NCI-H446 treated with DMSO at 0.1 percent for 48 hours (cell line): Measurements from ENCODE around the gene SPOCD1.

ENCODE experiments used
- DNase-seq: peaks from one replicate; lab custom pipeline; 2025; lab: John Stamatoyannopoulos, UW

SPOCD1 gene

GRCh38 chr1:31799895-31800673, 15.7 kb downstream of the SPOCD1 start:
- no peak for DNase-seq

DNA sequence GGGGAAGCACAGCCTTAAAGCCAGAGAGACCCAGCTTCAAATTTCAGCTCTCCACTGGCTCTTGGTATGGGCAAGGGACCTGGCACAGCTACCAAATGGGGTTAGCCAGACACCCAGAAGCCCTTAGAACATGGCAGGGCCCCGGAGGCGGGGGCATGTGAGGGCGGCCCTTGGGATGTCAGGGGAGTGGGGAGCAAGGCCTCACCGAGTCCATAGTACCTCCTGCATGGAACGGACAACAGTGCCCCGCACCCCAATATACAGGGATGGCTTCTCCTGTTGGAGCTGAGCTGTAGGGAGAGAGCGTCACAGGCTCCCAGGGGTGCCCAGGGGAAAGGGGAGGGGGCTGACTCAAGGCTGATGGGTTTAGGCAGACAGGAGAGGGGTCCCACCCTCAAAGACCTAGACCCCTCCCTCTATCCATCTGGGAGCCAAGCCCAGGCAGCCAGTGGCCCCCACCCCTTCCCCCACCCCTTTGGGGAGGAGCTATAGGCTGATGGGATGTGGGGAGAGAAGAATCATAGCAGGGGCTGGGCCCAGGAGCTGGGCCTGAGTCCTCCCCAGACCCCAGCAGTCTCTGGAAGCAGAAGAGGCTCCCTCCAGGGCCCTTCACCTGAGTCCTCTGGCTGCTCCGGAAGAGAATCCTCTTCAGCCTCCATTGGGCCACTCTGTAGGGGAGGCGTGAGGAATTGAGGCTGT, 16.5 kb downstream of the SPOCD1 start:
- no peak for DNase-seq

GRCh38 chr1:31798433-31799195, 17.2 kb downstream of the SPOCD1 start:
- no peak for DNase-seq

DNA sequence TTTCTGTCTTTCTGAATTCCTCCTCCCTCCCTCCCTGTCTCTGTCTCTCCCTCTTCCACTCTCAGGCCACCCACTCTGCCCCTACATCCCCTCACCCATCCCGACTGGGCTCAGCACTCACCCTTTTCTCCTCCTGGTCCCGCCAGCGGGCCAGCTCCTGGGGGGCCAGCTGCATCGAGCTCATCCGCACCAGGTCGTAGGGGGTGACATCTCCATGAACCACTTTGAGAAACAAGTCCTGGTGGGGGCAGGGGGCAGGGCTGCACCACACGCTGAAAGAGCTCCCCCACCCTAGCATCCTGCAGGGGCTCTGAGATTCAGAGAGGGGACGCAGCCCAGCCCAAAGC, 17.8 kb downstream of the SPOCD1 start:
- no peak for DNase-seq

DNA sequence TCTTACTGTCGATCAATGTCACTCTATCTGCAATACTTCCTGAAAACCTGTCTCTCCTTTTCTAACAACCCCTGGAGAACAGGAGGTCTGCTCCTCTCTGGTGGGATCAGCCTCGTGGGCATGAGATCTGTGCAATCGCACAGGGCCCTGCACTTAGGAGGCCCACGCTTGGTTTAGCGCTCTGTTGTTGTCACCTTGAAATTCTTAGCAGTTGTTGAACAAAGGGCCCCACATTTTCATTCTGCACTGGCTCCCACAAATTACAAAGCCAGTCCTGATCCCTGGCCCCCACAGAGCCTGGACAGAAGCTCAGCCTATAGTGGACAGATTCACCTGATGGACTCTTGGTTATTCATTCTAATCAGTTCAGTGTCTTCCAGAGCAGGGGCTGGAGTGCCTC, 18.6 kb downstream of the SPOCD1 start:
- no peak for DNase-seq

- no peak for DNase-seq
Observed at GRCh38 chr1:31796707-31797106, 19.1 kb downstream of the SPOCD1 start.

DNA sequence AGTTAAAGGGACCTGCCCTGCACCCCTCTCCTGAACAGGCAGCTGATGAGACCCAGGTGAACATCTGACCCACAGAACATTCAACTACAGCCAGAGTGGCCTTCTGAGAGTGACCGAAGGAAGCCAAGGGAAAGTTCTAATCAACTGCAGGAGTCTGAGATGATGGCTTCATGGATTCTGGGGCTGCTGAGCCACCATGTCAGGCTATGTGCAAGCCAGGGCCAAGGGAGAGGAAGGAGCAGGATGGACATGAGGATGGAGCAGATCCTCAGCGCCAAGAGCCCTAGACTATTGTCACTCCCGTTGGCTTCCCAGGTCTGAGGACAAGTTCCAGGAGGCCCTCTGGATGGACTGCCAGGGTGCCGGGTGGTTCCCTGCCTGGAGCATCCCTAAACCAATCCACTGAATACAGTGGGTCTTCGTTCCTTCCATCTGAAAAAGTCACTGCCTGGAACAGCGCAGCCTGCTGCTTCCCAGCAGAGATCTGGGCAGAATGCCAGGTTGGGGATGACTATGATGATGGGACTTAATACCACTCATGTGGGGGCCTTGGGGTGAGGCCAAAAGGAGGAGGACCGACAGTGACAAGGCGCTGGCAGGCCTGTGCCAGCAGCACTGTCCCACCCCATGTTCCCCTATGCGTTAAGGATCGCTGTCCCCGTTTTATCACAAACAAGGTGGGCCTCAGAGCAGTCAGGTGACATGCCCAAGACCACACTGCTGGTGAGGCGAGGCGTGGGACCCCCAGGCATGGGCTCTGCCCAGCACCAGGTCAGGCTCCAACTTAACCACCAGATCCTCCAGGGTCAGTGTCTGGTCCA, 19.8 kb downstream of the SPOCD1 start:
- DNase-seq = peak; percentile 62

DNA sequence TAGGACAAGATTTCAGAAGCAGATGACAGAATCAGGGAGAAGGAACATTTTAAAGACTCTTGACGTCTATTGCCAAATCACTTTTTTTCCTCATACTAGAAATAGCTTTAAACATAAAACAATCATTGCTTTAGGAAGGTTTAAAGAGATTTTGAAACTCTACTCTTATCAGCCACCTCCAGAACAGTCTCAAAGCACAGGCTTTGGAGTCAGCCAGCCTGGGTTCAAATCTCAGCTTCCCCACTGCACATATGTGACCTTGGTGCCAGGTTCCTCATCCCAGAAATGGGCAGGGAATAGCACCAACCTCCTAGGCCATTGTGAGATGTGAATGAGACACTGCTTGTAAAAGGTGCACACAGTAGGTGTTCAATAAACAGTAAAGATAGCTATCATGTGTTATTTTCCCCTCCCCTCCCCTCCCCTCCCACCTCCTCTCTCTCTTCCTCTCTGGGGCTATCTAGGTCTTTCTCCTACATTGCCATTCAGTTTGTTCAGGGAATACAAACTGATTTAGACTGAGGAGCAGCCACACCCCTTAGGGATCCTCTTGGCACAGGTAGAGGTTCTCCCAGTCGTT, 20.6 kb downstream of the SPOCD1 start:
- DNase-seq = no peak

DNA sequence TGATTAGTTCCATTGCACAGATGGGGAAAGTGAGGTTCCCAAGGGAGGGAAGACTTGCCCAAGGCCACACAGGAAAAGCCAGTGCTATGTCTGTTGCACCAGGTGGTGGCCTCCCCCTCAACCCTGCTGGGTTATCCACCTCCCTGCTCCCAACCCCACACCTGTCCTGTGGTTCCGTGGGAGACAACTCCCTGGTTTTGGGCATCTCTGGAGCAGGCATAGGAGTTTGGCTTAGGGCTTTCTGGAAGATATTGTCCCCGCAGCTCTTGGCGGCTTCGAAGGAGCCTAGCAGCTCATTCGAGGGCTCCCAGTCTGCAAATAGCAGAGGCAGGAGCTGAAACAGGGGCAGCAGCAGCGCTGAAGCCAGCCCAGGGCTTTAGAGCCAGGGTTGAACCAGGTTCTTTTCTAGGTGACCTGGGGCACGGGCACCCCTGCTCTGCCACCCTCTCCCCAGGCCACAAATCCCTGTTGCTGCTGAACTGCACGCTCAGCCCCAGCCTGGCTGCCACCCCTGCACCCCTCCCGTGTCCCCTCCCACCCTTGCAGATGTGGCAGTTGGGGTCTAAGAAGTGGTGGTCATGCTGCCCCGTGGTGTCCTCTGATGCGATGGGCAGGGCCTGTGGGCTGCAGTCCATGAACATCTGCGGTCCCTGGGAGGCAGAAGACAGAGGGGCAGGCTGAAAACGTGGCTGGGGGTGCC, 22.1 kb downstream of the SPOCD1 start:
- DNase-seq = no peak

GRCh38 chr1:31793086-31793485, 22.7 kb downstream of the SPOCD1 start:
- no peak for DNase-seq

GRCh38 chr1:31792541-31792940, 23.3 kb downstream of the SPOCD1 start:
- DNase-seq = no peak

DNA sequence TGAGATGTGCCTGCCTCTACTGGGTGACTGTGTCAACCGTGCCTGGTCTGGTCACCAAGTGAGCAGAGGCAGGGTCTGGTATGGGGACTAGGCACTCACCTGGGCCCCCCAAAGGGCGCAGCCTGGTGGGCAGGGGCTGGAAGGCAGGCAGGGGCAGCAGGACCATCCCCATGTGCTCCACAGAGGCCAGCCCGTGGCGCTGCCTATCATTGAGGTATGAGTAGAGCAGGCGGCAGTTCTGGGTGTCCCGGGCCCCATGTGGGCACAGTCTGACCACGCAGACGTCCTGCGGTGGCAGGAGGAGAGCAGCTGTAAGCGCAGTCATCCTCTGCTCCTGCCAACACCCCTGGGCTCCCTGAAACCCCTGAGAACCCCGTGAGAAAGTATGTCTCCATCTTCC, 23.7 kb downstream of the SPOCD1 start:
- no peak for DNase-seq

DNA sequence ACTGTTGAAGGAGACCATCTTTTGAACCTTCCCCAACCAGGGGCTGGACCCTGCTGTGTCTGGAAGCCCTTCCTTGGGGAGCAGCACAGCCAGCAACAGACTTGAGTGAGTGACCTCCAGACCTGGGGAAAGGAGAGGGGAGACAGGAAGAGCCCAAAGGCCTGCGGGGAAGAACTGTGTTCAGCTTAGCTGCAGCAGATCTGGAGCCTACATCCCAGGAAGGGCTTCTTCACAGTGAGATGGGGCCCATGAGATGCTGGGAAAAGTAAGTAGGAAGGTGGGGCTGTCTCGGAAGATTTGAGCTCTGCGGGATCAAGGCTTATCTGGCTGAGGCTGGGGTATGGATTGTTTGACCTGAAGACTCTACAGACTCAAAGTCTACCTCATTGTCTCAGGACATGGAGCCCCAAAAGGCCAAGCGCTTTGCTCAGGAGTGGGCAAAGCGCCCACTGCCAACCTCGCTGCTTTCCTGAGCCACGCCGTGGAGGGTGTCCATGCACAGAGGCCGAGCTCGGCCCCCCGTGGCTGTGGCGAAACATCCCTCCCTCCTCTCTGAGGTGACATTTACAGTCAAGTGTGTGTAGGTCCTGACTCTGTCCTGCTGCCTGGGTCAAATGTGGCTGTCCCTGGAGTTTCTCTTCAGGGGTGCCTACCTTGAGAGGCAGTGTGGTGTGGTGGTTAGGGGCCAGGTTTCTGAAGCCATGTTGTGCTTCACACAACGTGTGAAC, 24.5 kb downstream of the SPOCD1 start:
- DNase-seq = no peak

GRCh38 chr1:31790641-31791091, 25.2 kb downstream of the SPOCD1 start:
- DNase-seq = no peak

GRCh38 chr1:31790140-31790539, 25.7 kb downstream of the SPOCD1 start:
- no peak for DNase-seq

GRCh38 chr1:31789259-31790065, 26.4 kb downstream of the SPOCD1 start:
- peak; percentile 48 for DNase-seq

- DNase-seq = peak; percentile 48
Observed at GRCh38 chr1:31788825-31789256, 27.0 kb downstream of the SPOCD1 start.

- DNase-seq = no peak
Observed at GRCh38 chr1:31788138-31788824, 27.5 kb downstream of the SPOCD1 start.

DNA sequence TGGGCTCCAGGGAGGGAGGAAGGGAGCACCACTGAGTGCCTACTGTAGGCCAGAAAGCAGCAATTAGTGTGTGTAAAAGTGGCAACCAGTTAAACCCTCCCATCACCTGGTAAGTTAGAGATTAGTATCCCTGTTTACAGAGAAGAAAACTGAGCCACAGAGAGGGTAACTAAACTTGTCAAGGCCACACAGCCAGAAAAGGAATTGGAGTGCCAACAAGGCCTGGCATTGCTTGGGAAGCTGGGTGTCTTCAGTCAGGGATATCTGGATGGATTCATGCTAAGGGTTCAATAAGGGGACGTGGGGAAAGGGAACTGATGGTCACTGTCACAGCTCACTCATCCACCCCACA, 28.1 kb downstream of the SPOCD1 start:
- no peak for DNase-seq
